ENCODE results near the gene ZCCHC7. TPM values are rescaled to one million over a fixed set of nuclear protein-coding genes. Genes with fewer than 3 reads are reported as not detected.
"Not testable (repeated sequence)": the region's sequence is repeated elsewhere in the genome, so short reads cannot be mapped to it uniquely, and the experiment has no call there.

ZCCHC7 gene
- total and polyA plus RNA-seq, 9 of the 15 experiments (the other 6 are each of a cell fraction or from before 2014, with no cell fraction given) = 34.1 to 68.9 (median 48.8) TPM

DNA sequence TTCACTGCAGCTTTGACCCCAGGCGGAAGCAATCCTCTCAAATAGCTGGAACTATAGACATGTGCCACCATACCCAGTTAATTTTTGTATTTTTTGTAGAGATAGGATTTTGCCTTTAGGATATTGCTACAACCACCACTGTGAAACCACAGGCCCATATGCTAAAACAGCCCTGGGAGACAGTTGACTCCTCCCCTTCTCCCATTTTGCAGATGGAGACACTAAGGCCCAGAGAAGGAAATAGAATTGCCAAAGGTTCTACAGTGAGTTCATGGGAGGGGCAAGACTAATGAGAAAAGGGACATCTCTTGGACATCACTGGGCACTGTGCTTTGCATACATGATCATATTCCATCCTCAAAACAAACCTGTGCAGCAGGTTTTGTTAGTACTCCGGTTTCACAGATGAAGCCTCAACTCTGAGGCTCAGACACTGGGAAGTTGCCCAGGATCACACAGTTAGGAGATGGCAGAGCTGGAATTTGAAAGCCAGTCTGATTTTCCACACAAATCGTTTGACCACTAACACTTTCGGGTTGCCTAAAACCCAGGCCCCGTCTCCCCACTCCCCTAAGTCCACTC is 27.6 kb upstream of the ZCCHC7 start:
- H3K79me2 ChIP-seq (ENCODE audit: control insufficient read depth, insufficient read depth, low read length); H3K9me3 ChIP-seq (replicated peaks; ENCODE audit: control insufficient read depth, insufficient read depth, low read depth, low read length); H3K27ac ChIP-seq (ENCODE audit: extremely low read depth, low read depth, low read length); DNase-seq (ENCODE audit: extremely low read depth in 1 of 4, low spot score in 3 of 4); H3K4me3 ChIP-seq; POLR2A ChIA-PET; H2AFZ ChIP-seq (ENCODE audit: low read depth, low read length); H3K36me3 ChIP-seq (ENCODE audit: control insufficient read depth, insufficient read depth, low read length); ATAC-seq; intact Hi-C loops (cut with micrococcal nuclease); H3K9ac ChIP-seq (ENCODE audit: insufficient read depth in 1 of 2, low read depth in 2 of 2, low read length in 2 of 2); H3K4me1 ChIP-seq (replicated peaks in 1 of 2; ENCODE audit: control insufficient read depth in 2 of 2, insufficient read depth in 2 of 2, low read length in 2 of 2); H3K4me2 ChIP-seq (ENCODE audit: insufficient read depth, low read length); H3K27me3 ChIP-seq (ENCODE audit: control insufficient read depth in 2 of 2, insufficient read depth in 2 of 2, low read length in 2 of 2); BruUV-seq (replicated peaks); CTCF ChIA-PET (ENCODE audit: low intra/inter-chr PET ratio); H4K20me1 ChIP-seq (replicated peaks; ENCODE audit: control insufficient read depth, insufficient read depth, low read length); H3K9me1 ChIP-seq (ENCODE audit: control insufficient read depth, insufficient read depth, low read length): not testable (repeated sequence)
- FAIRE-seq = peak; percentile 62
- TF ChIP-seq RBM25 (IDR thresholded peaks at IDR 0.05; ENCODE audit: low read depth, low read length, severe bottlenecking) (peak; percentile 40), BCOR (IDR thresholded peaks at IDR 0.05) (peak; percentile 69), KDM1A (IDR thresholded peaks at IDR 0.05) (peak; percentile 12 to 43; a peak in 1 of 4 replicates)
- in situ Hi-C loops (cut with MboI) = loop anchor here (5.0 kb wide), 1 partner anchor 46 kb away; no protein-coding TSS in a partner anchor
- WGBS (ENCODE audit: insufficient coverage, low coverage, missing lambda C conversion rate) = 96% methylated on average over 2 of the region's 5 CpGs

DNA sequence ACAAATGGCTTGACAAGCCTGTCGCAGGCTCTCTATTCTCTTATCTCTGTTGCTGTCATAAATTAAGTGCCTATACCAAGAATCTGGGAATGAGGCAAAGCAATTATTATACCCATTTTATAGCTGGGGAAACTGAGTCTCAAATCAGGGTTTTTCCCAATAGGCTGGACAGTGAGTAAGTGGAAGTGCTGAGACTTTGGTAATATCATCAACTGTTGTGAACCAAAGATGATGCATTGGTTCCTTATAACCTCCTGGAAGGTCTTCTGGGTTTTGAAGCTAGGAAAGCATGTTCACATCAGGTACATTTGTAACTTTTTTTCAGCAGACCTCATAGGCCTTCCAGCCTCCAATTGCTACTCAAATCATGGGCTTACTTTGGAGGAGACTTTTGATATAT is 25.6 kb upstream of the ZCCHC7 start:
- TF ChIP-seq KDM1A (IDR thresholded peaks at IDR 0.05) = peak in 1 of 2 experiments; percentile 35; a peak in 1 of 4 replicates
- no peak for TF ChIP-seq CBX5 (IDR thresholded peaks at IDR 0.05; ENCODE audit: borderline replicate concordance, low read depth)
- peak; percentile 66 for TF ChIP-seq ADNP (tag; IDR thresholded peaks at IDR 0.05)
- TF ChIP-seq, protein P1, sequence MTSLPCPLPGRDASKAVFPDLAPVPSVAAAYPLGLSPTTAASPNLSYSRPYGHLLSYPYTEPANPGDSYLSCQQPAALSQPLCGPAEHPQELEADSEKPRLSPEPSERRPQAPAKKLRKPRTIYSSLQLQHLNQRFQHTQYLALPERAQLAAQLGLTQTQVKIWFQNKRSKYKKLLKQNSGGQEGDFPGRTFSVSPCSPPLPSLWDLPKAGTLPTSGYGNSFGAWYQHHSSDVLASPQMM (CRISPR knock-in tag; IDR thresholded peaks at IDR 0.05) = no peak
- TF ChIP-seq RBM25 (IDR thresholded peaks at IDR 0.05; ENCODE audit: low read depth, low read length, severe bottlenecking) = peak; percentile 74
- TF ChIP-seq BCOR (IDR thresholded peaks at IDR 0.05) = peak; percentile 70; the same call in 1 of the 2 replicates
- TF ChIP-seq, protein P2, sequence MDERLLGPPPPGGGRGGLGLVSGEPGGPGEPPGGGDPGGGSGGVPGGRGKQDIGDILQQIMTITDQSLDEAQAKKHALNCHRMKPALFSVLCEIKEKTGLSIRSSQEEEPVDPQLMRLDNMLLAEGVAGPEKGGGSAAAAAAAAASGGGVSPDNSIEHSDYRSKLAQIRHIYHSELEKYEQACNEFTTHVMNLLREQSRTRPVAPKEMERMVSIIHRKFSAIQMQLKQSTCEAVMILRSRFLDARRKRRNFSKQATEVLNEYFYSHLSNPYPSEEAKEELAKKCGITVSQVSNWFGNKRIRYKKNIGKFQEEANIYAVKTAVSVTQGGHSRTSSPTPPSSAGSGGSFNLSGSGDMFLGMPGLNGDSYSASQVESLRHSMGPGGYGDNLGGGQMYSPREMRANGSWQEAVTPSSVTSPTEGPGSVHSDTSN (CRISPR knock-in tag; IDR thresholded peaks at IDR 0.05; ENCODE audit: low read depth) = no peak
- TF ChIP-seq, protein P2 (tag; conservative IDR thresholded peaks at IDR 0.05; ENCODE audit: low read depth) = peak; percentile 43; the same call in 1 of the 2 replicates
- FAIRE-seq = no peak
- BruUV-seq (replicated peaks) = no TSS peak

More for the DNA sequence above, 25.6 kb upstream of the ZCCHC7 start:
- Histone ChIP-seq H3K4me1 (replicated peaks in 1 of 2; ENCODE audit: control insufficient read depth in 2 of 2, insufficient read depth in 2 of 2, low read length in 2 of 2) (no peaks in the 10 kb centered on the region), H2AFZ (ENCODE audit: low read depth, low read length) (no peak overlapping the region), H3K9ac (ENCODE audit: insufficient read depth in 1 of 2, low read depth in 2 of 2, low read length in 2 of 2) (no peak overlapping the region), H3K79me2 (ENCODE audit: control insufficient read depth, insufficient read depth, low read length) (no peaks in the 10 kb centered on the region), H3K36me3 (ENCODE audit: control insufficient read depth, insufficient read depth, low read length) (no peaks in the 10 kb centered on the region), H3K27ac (ENCODE audit: extremely low read depth, low read depth, low read length) (no peak overlapping the region), H3K4me3 (no peak overlapping the region), H4K20me1 (replicated peaks; ENCODE audit: control insufficient read depth, insufficient read depth, low read length) (no peaks in the 10 kb centered on the region), H3K4me2 (ENCODE audit: insufficient read depth, low read length) (no peak overlapping the region), H3K27me3 (ENCODE audit: control insufficient read depth in 2 of 2, insufficient read depth in 2 of 2, low read length in 2 of 2) (no peaks in the 10 kb centered on the region), H3K9me3 (replicated peaks; ENCODE audit: control insufficient read depth, insufficient read depth, low read depth, low read length) (no peaks in the 10 kb centered on the region), H3K9me1 (ENCODE audit: control insufficient read depth, insufficient read depth, low read length) (no peaks in the 10 kb centered on the region)
- DNase-seq (ENCODE audit: extremely low read depth in 1 of 4, low spot score in 3 of 4) = no peak
- POLR2A ChIA-PET = interaction anchor here (1.2 to 1.8 kb wide), 2 partner anchors 23 to 26 kb away, joined by 3 read pairs; partner anchors contain the start of gene ZCCHC7
- ATAC-seq = no peak
- intact Hi-C loops (cut with micrococcal nuclease) (no loop called here), in situ Hi-C loops (cut with MboI) (loop anchor here (5.0 kb wide), 1 partner anchor 47 kb away; no protein-coding TSS in a partner anchor)
- CTCF ChIA-PET (ENCODE audit: low intra/inter-chr PET ratio) = no interaction called here
- 0% methylated on average over 1 of the region's 1 CpG for WGBS (ENCODE audit: insufficient coverage, low coverage, missing lambda C conversion rate)
